Lower leg skin (tissue), 4 donors: ENCODE measurements around the gene NUDT4B. TPM values are rescaled to one million over a fixed set of nuclear protein-coding genes. Genes with fewer than 3 reads are reported as not detected.

ENCODE experiments used
- total RNA-seq, 4 donors: library from RNA; depleted of rRNA; stranded (reverse); fragments of >200 nt; gene quantifications; one replicate each; pipeline ENCODE4 v1.1.0, GENCODE V29; 2016

Gene NUDT4B
- total RNA-seq, 4 donors from 2014 or later: 6.9 to 39.1 (median 19.7) TPM

Other genes starting within 250 kb of the NUDT4B start
- gene NBPF14, start 152.8 kb upstream of the NUDT4B start, total RNA-seq: 10 to 100 TPM; 33.3 to 65.5 (median 46.5) TPM
- 100 to 1,000 TPM in 1 of 4 donors, 10 to 100 TPM in 3; 44.1 to 101 (median 60.6) TPM for gene PDE4DIP, start 95.7 kb downstream of the NUDT4B start, total RNA-seq